Erythroblast (primary cell): ENCODE data around the gene PF4V1.

Source experiments
- DNase-seq, 2 experiments: peaks; one replicate each; lab custom pipeline; 2025; lab: John Stamatoyannopoulos, UW
- GATA1 ChIP-seq: IDR thresholded peaks from 2 replicates; pipeline ENCODE4 v1.6.1; 2011; ENCODE audit warnings: low read depth, mild to moderate bottlenecking, control low read depth, low read length, moderate library complexity
- POLR2A ChIP-seq: IDR thresholded peaks from 2 replicates; pipeline ENCODE4 v1.6.1; 2011; ENCODE audit warnings: mild to moderate bottlenecking, low read length

PF4V1 gene

GRCh38 chr4:73836373-73837279, 16.5 kb upstream of the PF4V1 start, which contains the start of gene CXCL6:
TSS of gene CXCL6 (plus strand) at chr4:73836678. CDS start at chr4:73836751, 73 bp downstream.
- no peak for DNase-seq
- TF ChIP-seq GATA1 (no peak), POLR2A (no peak)

GRCh38 chr4:73839071-73839470, 14.0 kb upstream of the PF4V1 start:
- no peak for DNase-seq
- TF ChIP-seq POLR2A (no peak), GATA1 (no peak)

DNA sequence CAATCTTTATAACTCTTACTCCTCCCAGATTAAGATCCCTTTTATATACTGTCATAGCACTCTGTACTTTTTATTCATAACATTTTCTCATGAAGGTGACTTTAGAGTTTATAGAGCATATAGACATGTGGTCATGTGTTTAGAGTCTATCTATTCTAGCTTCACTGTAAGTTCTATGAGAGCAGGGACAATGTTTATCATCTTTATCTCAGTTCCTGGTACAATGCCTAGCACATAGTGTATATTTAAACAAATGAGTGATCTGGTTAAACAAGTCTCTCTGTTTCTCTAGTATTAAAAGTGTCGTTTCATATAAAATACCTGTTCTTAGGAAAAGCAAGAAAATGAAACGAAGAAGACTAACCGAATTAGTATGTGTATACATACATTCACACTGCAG, 13.4 kb upstream of the PF4V1 start:
- DNase-seq = no peak
- TF ChIP-seq GATA1 = no peak
- no peak for TF ChIP-seq POLR2A

GRCh38 chr4:73841243-73841925, 11.7 kb upstream of the PF4V1 start:
- no peak for DNase-seq
- TF ChIP-seq POLR2A = no peak
- TF ChIP-seq GATA1 = no peak

GRCh38 chr4:73842696-73843095, 10.4 kb upstream of the PF4V1 start:
- no peak for DNase-seq
- TF ChIP-seq POLR2A = no peak
- TF ChIP-seq GATA1 = no peak

GRCh38 chr4:73843369-73843768, 9.7 kb upstream of the PF4V1 start:
- no peak for DNase-seq
- TF ChIP-seq POLR2A (no peak), GATA1 (no peak)

DNA sequence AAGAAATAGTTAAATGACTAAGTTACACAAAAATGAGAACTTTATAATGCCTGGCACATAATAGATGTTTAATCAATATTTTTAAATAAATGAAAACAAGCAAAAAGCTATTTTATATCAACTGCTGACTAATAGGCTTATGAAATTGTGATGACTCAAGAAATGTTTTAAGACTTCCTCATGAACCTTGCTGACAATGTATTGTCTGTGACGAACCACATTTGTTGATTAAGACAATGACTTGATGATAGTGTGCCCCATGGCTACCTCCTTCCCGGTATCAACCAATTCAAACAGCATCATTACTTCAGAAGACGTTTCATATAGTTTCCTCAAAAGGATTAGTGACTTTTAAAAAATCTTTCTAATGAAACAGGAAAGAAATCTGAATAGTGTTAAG, 8.8 kb upstream of the PF4V1 start:
- TF ChIP-seq POLR2A = no peak
- no peak for TF ChIP-seq GATA1
- DNase-seq = no peak

DNA sequence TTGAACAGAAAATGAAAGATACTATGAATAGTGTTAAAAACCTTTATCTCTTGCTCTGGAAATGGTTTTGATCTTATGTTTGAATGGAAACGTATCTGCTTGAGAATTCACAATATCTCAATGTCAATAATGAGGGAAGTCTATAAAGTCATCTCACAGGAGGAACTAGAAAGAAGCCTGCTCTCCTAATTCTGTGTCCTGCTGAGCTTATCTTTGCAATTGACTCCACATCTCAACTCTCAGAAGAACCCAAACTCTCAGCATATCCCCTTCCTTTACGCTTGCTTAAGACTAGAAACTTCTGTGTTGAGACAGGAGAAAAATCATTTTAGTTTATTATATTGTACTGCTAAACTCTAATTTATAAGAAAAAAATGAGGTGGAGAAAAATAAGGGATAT, 8.3 kb upstream of the PF4V1 start:
- TF ChIP-seq GATA1 (no peak), POLR2A (no peak)
- no peak for DNase-seq

DNA sequence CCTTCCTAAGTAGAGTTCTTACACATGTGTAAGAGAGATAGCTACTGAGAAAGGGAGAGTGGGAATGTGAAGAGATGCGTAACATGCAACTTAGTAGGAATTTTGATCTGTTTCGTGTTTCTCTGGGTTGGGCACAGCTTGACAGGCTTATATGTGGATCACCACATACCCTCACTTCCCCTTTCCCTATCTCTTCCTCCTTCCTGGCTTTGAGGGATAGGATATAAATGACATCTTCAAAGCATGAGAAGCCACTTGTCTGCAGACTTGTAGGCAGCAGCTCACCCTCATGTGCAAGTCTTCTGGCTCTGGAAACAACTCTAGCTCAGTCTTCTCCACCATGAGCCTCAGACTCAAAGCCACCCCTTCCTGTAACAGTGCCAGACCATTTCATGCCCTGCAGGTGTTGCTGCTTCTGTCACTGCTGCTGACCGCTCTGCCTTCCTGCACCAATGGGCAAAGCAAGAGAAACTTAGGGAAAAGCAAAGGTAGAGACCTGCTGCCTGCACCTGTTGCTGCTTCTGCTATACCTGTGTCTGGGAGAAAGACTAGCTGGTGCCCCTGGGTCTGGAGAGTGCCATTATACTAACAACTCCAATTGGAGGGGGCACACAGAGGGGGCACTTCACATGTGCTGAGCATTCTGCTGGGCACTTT, 5.4 kb upstream of the PF4V1 start:
- TF ChIP-seq GATA1 = no peak
- no peak for TF ChIP-seq POLR2A
- no peak for DNase-seq

DNA sequence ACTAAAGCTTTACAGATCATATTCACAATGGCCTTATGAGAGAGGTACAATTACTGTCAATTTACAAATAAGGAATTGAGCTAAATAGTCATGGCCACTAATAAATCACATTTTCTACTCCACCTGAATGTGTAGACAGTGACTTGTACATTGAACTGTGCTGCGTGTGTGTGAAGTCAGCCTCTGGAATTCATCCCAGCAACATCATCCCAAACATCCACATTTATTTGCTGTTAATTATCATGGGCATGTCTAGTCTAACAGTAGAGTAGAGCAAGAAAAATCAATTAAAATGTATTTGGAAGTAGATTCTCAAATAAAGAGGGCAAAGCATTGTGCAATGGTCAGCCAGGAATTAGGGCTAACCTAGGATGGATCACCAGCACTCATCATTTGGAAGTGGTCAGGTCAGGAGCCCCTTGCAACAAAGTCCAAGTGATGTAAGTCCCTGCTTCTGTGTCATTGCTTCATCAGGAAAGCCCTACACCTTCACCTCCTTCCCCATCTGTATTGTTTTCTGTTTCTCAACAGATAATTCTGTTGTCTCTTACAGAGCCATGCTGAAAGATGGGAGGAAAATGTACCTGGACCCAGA, 4.8 kb upstream of the PF4V1 start:
- TF ChIP-seq GATA1 (no peak), POLR2A (no peak)
- no peak for DNase-seq

- no peak for DNase-seq
Measured at GRCh38 chr4:73850261-73850970, 2.7 kb upstream of the PF4V1 start.

GRCh38 chr4:73851293-73851692, 1.8 kb upstream of the PF4V1 start:
- no peak for DNase-seq
- TF ChIP-seq POLR2A (no peak), GATA1 (no peak)

More at GRCh38 chr4:73850261-73850970, 2.7 kb upstream of the PF4V1 start:
- TF ChIP-seq GATA1 (no peak), POLR2A (no peak)

- no peak for TF ChIP-seq POLR2A
- no peak for TF ChIP-seq GATA1
Measured at GRCh38 chr4:73852771-73853170, 325 bp upstream of the PF4V1 start.

More at GRCh38 chr4:73852771-73853170, 325 bp upstream of the PF4V1 start:
- DNase-seq = no peak
